GM19467 (cell line): ENCODE data around the gene NT5E.

Experiments
- ATAC-seq: cut with Tn5 transposase; IDR thresholded peaks from one replicate; pipeline ENCODE4 v1.9.1; 2021; ENCODE audit warnings: mild to moderate bottlenecking, moderate library complexity; ENCODE audit not compliant: unreplicated experiment

Gene NT5E

GRCh38 chr6:85421181-85421580, 28.7 kb upstream of the NT5E start:
- ATAC-seq = no peak

GRCh38 chr6:85421972-85422371, 27.9 kb upstream of the NT5E start:
- ATAC-seq = no peak

- no peak for ATAC-seq
These were observed 26.9 kb upstream of the NT5E start for GRCh38 chr6:85422996-85423395.

- ATAC-seq = no peak
These were observed 24.9 kb upstream of the NT5E start for GRCh38 chr6:85424981-85425380.

GRCh38 chr6:85425997-85426396, 23.9 kb upstream of the NT5E start:
- no peak for ATAC-seq

- ATAC-seq = no peak
These were observed 21.4 kb upstream of the NT5E start for GRCh38 chr6:85428486-85428885.

- ATAC-seq = no peak
These were observed 20.5 kb upstream of the NT5E start for GRCh38 chr6:85429346-85429745.

- ATAC-seq = no peak
These were observed 18.6 kb upstream of the NT5E start for GRCh38 chr6:85431271-85431670.

GRCh38 chr6:85432554-85432953, 17.3 kb upstream of the NT5E start:
- ATAC-seq = no peak

GRCh38 chr6:85435851-85436250, 14.0 kb upstream of the NT5E start:
- no peak for ATAC-seq

- ATAC-seq = no peak
These were observed 13.5 kb upstream of the NT5E start for GRCh38 chr6:85436411-85436810.

GRCh38 chr6:85436939-85437495, 12.9 kb upstream of the NT5E start:
- no peak for ATAC-seq

GRCh38 chr6:85443349-85444117, 6.3 kb upstream of the NT5E start:
- no peak for ATAC-seq

GRCh38 chr6:85449388-85449817, 480 bp upstream of the NT5E start:
- peak; percentile 77 for ATAC-seq

GRCh38 chr6:85451565-85452306, 1.9 kb downstream of the NT5E start:
- no peak for ATAC-seq

- ATAC-seq = no peak
These were observed 2.6 kb downstream of the NT5E start for GRCh38 chr6:85452441-85452881.

- no peak for ATAC-seq
These were observed 3.2 kb downstream of the NT5E start for GRCh38 chr6:85453052-85453451.

- ATAC-seq = no peak
These were observed 3.6 kb downstream of the NT5E start for GRCh38 chr6:85453490-85453889.

GRCh38 chr6:85455471-85456026, 5.7 kb downstream of the NT5E start:
- no peak for ATAC-seq

- ATAC-seq = no peak
These were observed 6.9 kb downstream of the NT5E start for GRCh38 chr6:85456782-85457181.

GRCh38 chr6:85458184-85458583, 8.3 kb downstream of the NT5E start:
- no peak for ATAC-seq

- no peak for ATAC-seq
These were observed 8.9 kb downstream of the NT5E start for GRCh38 chr6:85458782-85459181.
